HCT116 (cell line): ENCODE measurements around the gene CAPN3. TPM values are rescaled to one million over a fixed set of nuclear protein-coding genes. Genes with fewer than 3 reads are reported as not detected.

Source experiments
- ATAC-seq: fragments of 200-7000 bp; cut with Tn5 transposase; 2 replicates; pipeline ENCODE4 v1.9.1; 2020; ENCODE audit warnings: mild to moderate bottlenecking, moderate library complexity
- BruUV-seq: library from RNA; stranded (reverse); fragments of 400-500 nt; replicated peaks from 2 replicates; lab custom pipeline; 2021; lab: Mats Ljungman, UMichigan
- CTCF ChIA-PET: fragments of 300-600 bp; sonication (Branson Sonifier 250); formaldehyde crosslinking; loops from one replicate; lab custom pipeline; 2021; ENCODE audit warnings: antibody characterized with exemption; lab: Charles Lee
- POLR2A ChIA-PET: fragments of 300-600, 350-600 bp; sonication (Branson Sonifier 250); formaldehyde crosslinking; loops from one replicate; lab custom pipeline; 2021; ENCODE audit warnings: antibody characterized with exemption; lab: Charles Lee
- RAD21 ChIA-PET, 2 experiments: fragments of 300-600 bp; sonication (Branson Sonifier 250); formaldehyde crosslinking; loops; one replicate each; lab custom pipeline; 2023; ENCODE audit warnings: low total read pairs in 2 of 2; ENCODE audit not compliant: uncharacterized antibody in 2 of 2, unreplicated experiment in 2 of 2, low non-redundant PET in 1 of 2; lab: Charles Lee
- DNase-seq: peaks from one replicate; pipeline ENCODE4 v3.0.0-alpha.2; 2010; ENCODE audit warnings: low read depth, low spot score
- H2AFZ ChIP-seq: fragments of 200-600 bp; shearing (Covaris generic), sonication (generic); 2 replicates; pipeline ENCODE4 v1.6.1; 2017; ENCODE audit warnings: low read depth, mixed run types, mixed read lengths, antibody characterized with exemption, low read length; ENCODE audit not compliant: poor library complexity, severe bottlenecking
- H3K27ac ChIP-seq: 2 replicates; pipeline ENCODE4 v1.5.1; 2012; ENCODE audit warnings: low read depth, low read length
- H3K27me3 ChIP-seq: fragments of 200-600 bp; sonication (generic); 2 replicates; pipeline ENCODE4 v1.6.1; 2016; ENCODE audit warnings: mixed run types, low read length, mixed read lengths; ENCODE audit not compliant: insufficient read depth
- H3K36me3 ChIP-seq, 2 experiments: fragments of 200-500 bp in 1 of 2; fragments of 200-600 bp in 1 of 2; sonication (Bioruptor generic) in 1 of 2; sonication (generic) in 1 of 2; 2 replicates each; pipeline versions ENCODE4 v1.5.1 to v1.6.1; 2014 to 2016; ENCODE audit warnings: low read length in 2 of 2, inconsistent platforms in 1 of 2, mixed read lengths in 1 of 2, mixed run types in 1 of 2; ENCODE audit not compliant: insufficient read depth in 2 of 2, control insufficient read depth in 1 of 2
- H3K4me1 ChIP-seq, 2 experiments: fragments of 200-600 bp in 1 of 2; sonication (generic) in 1 of 2; 2 replicates each; pipeline versions ENCODE4 v1.5.1 to v1.6.1; 2012 to 2017; ENCODE audit warnings: low read length in 2 of 2, inconsistent platforms in 1 of 2, mild to moderate bottlenecking in 1 of 2, mixed read lengths in 1 of 2, mixed run types in 1 of 2, moderate library complexity in 1 of 2; ENCODE audit not compliant: insufficient read depth in 2 of 2, control insufficient read depth in 1 of 2
- H3K4me2 ChIP-seq: fragments of 200-600 bp; sonication (generic); 2 replicates; pipeline ENCODE4 v1.6.1; 2017; ENCODE audit warnings: mixed run types, low read length, mixed read lengths
- H3K4me3 ChIP-seq, 2 experiments: fragments of 200-600 bp in 1 of 2; sonication (generic) in 1 of 2; replicated peaks in 1 of 2; 2 replicates each; pipeline ENCODE4 v1.5.1; 2011 to 2016; ENCODE audit warnings: low read length in 2 of 2, control low read depth in 1 of 2, low read depth in 1 of 2, mild to moderate bottlenecking in 1 of 2, mixed read lengths in 1 of 2, mixed run types in 1 of 2
- H3K79me2 ChIP-seq: fragments of 200-600 bp; sonication (generic); 2 replicates; pipeline ENCODE4 v1.6.1; 2017; ENCODE audit warnings: mild to moderate bottlenecking, mixed run types, low read length, moderate library complexity, mixed read lengths; ENCODE audit not compliant: insufficient read depth
- H3K9ac ChIP-seq: fragments of 200-600 bp; sonication (generic); 2 replicates; pipeline ENCODE4 v1.6.1; 2016; ENCODE audit warnings: low read length, mixed read lengths
- H3K9me2 ChIP-seq: fragments of 200-600 bp; sonication (generic), shearing (Covaris generic); 2 replicates; pipeline ENCODE4 v1.6.1; 2017; ENCODE audit warnings: mixed run types, mild to moderate bottlenecking, moderate library complexity; ENCODE audit not compliant: insufficient read depth
- H3K9me3 ChIP-seq, 2 experiments: fragments of 200-500 bp in 1 of 2; fragments of 200-600 bp in 1 of 2; sonication (Bioruptor generic) in 1 of 2; sonication (generic) in 1 of 2; 2 replicates each; pipeline ENCODE4 v1.6.1; 2014 to 2017; ENCODE audit warnings: low read length in 2 of 2, mixed read lengths in 2 of 2, inconsistent platforms in 1 of 2, low read depth in 1 of 2, mild to moderate bottlenecking in 1 of 2, mixed run types in 1 of 2, moderate library complexity in 1 of 2; ENCODE audit not compliant: control insufficient read depth in 1 of 2, insufficient read depth in 1 of 2
- H4K20me1 ChIP-seq: fragments of 200-600 bp; sonication (generic), shearing (Covaris generic); 2 replicates; pipeline ENCODE4 v1.6.1; 2017; ENCODE audit warnings: mixed run types, mild to moderate bottlenecking, moderate library complexity; ENCODE audit not compliant: insufficient read depth
- ATF3 ChIP-seq: IDR thresholded peaks from 2 replicates; pipeline ENCODE4 v1.6.1; 2012
- CBX3 ChIP-seq: IDR thresholded peaks from 2 replicates; pipeline ENCODE4 v1.6.1; 2012; ENCODE audit warnings: low read depth
- CEBPB ChIP-seq: IDR thresholded peaks from 2 replicates; pipeline ENCODE4 v1.6.1; 2012; ENCODE audit warnings: low read depth
- EGR1 ChIP-seq: IDR thresholded peaks from 2 replicates; pipeline ENCODE4 v1.6.1; 2012; ENCODE audit warnings: low read depth
- ELF1 ChIP-seq: IDR thresholded peaks from 2 replicates; pipeline ENCODE4 v1.6.1; 2012; ENCODE audit warnings: low read depth, borderline replicate concordance
- EZH2 ChIP-seq: fragments of 200-600 bp; sonication (generic); IDR thresholded peaks from 2 replicates; pipeline ENCODE4 v1.6.1; 2017; ENCODE audit warnings: antibody characterized with exemption, mixed run types
- EZH2phosphoT487 ChIP-seq: fragments of 200-600 bp; IDR thresholded peaks from 2 replicates; pipeline ENCODE4 v1.6.1; 2018; ENCODE audit warnings: antibody characterized with exemption, borderline replicate concordance
- FOSL1 ChIP-seq: IDR thresholded peaks from 2 replicates; pipeline ENCODE4 v1.6.1; 2012; ENCODE audit warnings: low read depth
- JUND ChIP-seq: IDR thresholded peaks from 2 replicates; pipeline ENCODE4 v1.6.1; 2012
- POLR2A ChIP-seq: IDR thresholded peaks from 2 replicates; pipeline ENCODE4 v1.7.0; 2011; ENCODE audit warnings: borderline replicate concordance; ENCODE audit not compliant: insufficient read depth, insufficient read length; ENCODE audit errors: extremely low read depth
- POLR2AphosphoS5 ChIP-seq: IDR thresholded peaks from 2 replicates; pipeline ENCODE4 v1.6.1; 2011; ENCODE audit warnings: mild to moderate bottlenecking, low read depth, low read length, moderate library complexity
- RAD21 ChIP-seq: IDR thresholded peaks from 2 replicates; pipeline ENCODE4 v1.6.1; 2012; ENCODE audit warnings: low read depth, mild to moderate bottlenecking
- SIN3A ChIP-seq: IDR thresholded peaks from 2 replicates; pipeline ENCODE4 v1.6.1; 2012; ENCODE audit warnings: low read depth
- SRF ChIP-seq: IDR thresholded peaks from 2 replicates; pipeline ENCODE4 v1.6.1; 2012; ENCODE audit warnings: low read depth
- ZBTB33 ChIP-seq: IDR thresholded peaks from 2 replicates; pipeline ENCODE4 v1.6.1; 2011; ENCODE audit warnings: mild to moderate bottlenecking, low read length, moderate library complexity; ENCODE audit not compliant: insufficient replicate concordance; ENCODE audit errors: extremely low read depth
- ZFX ChIP-seq: fragments of 450-650 bp; IDR thresholded peaks from 2 replicates; pipeline ENCODE4 v1.6.1; 2017
- ZNF274 ChIP-seq: fragments of 200-500 bp; sonication (Bioruptor generic); IDR thresholded peaks from 2 replicates; pipeline ENCODE4 v1.6.1; 2014; ENCODE audit warnings: mild to moderate bottlenecking, low read depth, low read length, inconsistent platforms
- intact Hi-C: fragments of 100-400 bp; cut with micrococcal nuclease; formaldehyde crosslinking; loops from 2 replicates; pipeline ENCODE4 v1.10.0; 2022
- total RNA-seq: library from RNA; stranded (reverse); gene quantifications from one replicate; pipeline ENCODE4 v1.2.1, GENCODE V29; 2021; ENCODE audit not compliant: unreplicated experiment
- TF ChIP-seq, protein P1 (sequence below): IDR thresholded peaks from 2 replicates; pipeline ENCODE4 v1.6.1; 2012; ENCODE audit warnings: low read depth

Gene CAPN3
- total RNA-seq, 1 experiment from 2014 or later, result 1.8 TPM

GRCh38 chr15:42329161-42329560 lies 30.1 kb upstream of the CAPN3 start (continued):
- TF ChIP-seq POLR2A (no peak), JUND (no peak), EZH2 (no peak), FOSL1 (no peak), SIN3A (no peak), ZBTB33 (no peak), EGR1 (no peak), SRF (no peak), EZH2phosphoT487 (no peak), RAD21 (no peak)

DNA sequence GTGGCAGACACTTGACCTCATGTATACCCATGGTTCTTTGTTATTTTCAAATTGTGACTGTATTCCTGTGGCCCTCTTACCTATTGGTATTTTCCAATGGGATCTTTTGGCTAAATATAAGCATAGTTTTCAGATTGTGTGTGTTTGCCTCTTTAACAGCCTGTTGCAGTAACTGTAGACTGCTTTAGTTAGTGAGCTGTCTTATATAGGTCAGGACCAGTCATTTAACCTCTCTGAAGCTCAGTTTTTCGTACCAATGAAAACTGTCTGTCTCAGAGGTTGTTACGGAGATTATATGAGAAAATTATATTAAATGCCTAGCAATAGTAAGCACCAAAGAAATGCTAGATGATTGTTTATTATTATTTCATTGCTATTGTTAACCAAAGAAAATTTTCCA lies 29.3 kb upstream of the CAPN3 start:
- intact Hi-C loops, result no loop called here
- TF ChIP-seq RAD21 (no peak), ELF1 (no peak), POLR2AphosphoS5 (no peak), EGR1 (no peak), SIN3A (no peak), ZBTB33 (no peak), EZH2phosphoT487 (no peak), ZFX (no peak), JUND (no peak), POLR2A (no peak), ATF3 (no peak), CEBPB (no peak), ZNF274 (no peak), CBX3 (no peak)
- TF ChIP-seq, protein P1, sequence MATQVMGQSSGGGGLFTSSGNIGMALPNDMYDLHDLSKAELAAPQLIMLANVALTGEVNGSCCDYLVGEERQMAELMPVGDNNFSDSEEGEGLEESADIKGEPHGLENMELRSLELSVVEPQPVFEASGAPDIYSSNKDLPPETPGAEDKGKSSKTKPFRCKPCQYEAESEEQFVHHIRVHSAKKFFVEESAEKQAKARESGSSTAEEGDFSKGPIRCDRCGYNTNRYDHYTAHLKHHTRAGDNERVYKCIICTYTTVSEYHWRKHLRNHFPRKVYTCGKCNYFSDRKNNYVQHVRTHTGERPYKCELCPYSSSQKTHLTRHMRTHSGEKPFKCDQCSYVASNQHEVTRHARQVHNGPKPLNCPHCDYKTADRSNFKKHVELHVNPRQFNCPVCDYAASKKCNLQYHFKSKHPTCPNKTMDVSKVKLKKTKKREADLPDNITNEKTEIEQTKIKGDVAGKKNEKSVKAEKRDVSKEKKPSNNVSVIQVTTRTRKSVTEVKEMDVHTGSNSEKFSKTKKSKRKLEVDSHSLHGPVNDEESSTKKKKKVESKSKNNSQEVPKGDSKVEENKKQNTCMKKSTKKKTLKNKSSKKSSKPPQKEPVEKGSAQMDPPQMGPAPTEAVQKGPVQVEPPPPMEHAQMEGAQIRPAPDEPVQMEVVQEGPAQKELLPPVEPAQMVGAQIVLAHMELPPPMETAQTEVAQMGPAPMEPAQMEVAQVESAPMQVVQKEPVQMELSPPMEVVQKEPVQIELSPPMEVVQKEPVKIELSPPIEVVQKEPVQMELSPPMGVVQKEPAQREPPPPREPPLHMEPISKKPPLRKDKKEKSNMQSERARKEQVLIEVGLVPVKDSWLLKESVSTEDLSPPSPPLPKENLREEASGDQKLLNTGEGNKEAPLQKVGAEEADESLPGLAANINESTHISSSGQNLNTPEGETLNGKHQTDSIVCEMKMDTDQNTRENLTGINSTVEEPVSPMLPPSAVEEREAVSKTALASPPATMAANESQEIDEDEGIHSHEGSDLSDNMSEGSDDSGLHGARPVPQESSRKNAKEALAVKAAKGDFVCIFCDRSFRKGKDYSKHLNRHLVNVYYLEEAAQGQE, result no peak

More for the DNA sequence above, 29.3 kb upstream of the CAPN3 start:
- Histone ChIP-seq H3K9me3 (no peaks in the 10 kb centered on the region; a peak in 1 of 4 replicates), H3K4me2 (no peak overlapping the region), H3K9me2 (no peaks in the 10 kb centered on the region), H4K20me1 (no peaks in the 10 kb centered on the region), H3K9ac (no peak overlapping the region), H2AFZ (no peak overlapping the region), H3K79me2 (no peaks in the 10 kb centered on the region), H3K36me3 (no peaks in the 10 kb centered on the region), H3K27me3 (no peaks in the 10 kb centered on the region), H3K4me3 (no peak overlapping the region), H3K4me1 (no peaks in the 10 kb centered on the region), H3K27ac (no peak overlapping the region)
- BruUV-seq, result no TSS peak
- RAD21 ChIA-PET, result no interaction called here
- DNase-seq, result no peak
- POLR2A ChIA-PET, result no interaction called here
- ATAC-seq, result no peak
- CTCF ChIA-PET, result no interaction called here
